ENCODE data around the gene ARL2BP. TPM values are rescaled to one million over a fixed set of nuclear protein-coding genes. Genes with fewer than 3 reads are reported as not detected.

The ARL2BP gene
- total and polyA plus RNA-seq, 9 of the 15 experiments (the other 6 are each of a cell fraction or from before 2014, with no cell fraction given): 16.7 to 41.8 (median 27.2) TPM

GRCh38 chr16:57213462-57213861 lies 31.6 kb upstream of the ARL2BP start:
- ChIA-PET CTCF (ENCODE audit: low intra/inter-chr PET ratio) (no interaction called here), POLR2A (interaction anchor here (0.6 to 1.9 kb wide), 5 partner anchors 13 to 733 kb away, joined by 3 to 5 read pairs (median 3); partner anchors contain the start of gene ARL2BP)
- ATAC-seq (no peak), FAIRE-seq (no peak), DNase-seq (ENCODE audit: extremely low read depth in 1 of 4, low spot score in 3 of 4) (no peak)
- 95% methylated on average over 1 of the region's 1 CpG for WGBS (ENCODE audit: insufficient coverage, low coverage, missing lambda C conversion rate)
- Histone ChIP-seq H3K36me3 (ENCODE audit: control insufficient read depth, insufficient read depth, low read length) (peaks cover 73% of the 10 kb centered on the region), H3K4me1 (replicated peaks in 1 of 2; ENCODE audit: control insufficient read depth in 2 of 2, insufficient read depth in 2 of 2, low read length in 2 of 2) (no peaks in the 10 kb centered on the region), H3K27ac (ENCODE audit: extremely low read depth, low read depth, low read length) (no peak overlapping the region), H3K9me3 (replicated peaks; ENCODE audit: control insufficient read depth, insufficient read depth, low read depth, low read length) (no peaks in the 10 kb centered on the region), H3K27me3 (ENCODE audit: control insufficient read depth in 2 of 2, insufficient read depth in 2 of 2, low read length in 2 of 2) (no peaks in the 10 kb centered on the region), H3K9me1 (ENCODE audit: control insufficient read depth, insufficient read depth, low read length) (no peaks in the 10 kb centered on the region), H3K4me2 (ENCODE audit: insufficient read depth, low read length) (no peak overlapping the region), H3K79me2 (ENCODE audit: control insufficient read depth, insufficient read depth, low read length) (no peaks in the 10 kb centered on the region), H3K4me3 (no peak overlapping the region), H4K20me1 (replicated peaks; ENCODE audit: control insufficient read depth, insufficient read depth, low read length) (no peaks in the 10 kb centered on the region), H3K9ac (ENCODE audit: insufficient read depth in 1 of 2, low read depth in 2 of 2, low read length in 2 of 2) (no peak overlapping the region), H2AFZ (ENCODE audit: low read depth, low read length) (no peak overlapping the region)
- TF ChIP-seq RUNX1 (IDR thresholded peaks at IDR 0.05; ENCODE audit: low read depth) (no peak), CEBPB (tag; IDR thresholded peaks at IDR 0.05) (no peak), LCOR (CRISPR knock-in tag; IDR thresholded peaks at IDR 0.05) (no peak), NR2F6 (CRISPR knock-in tag; IDR thresholded peaks at IDR 0.05) (no peak), ZBTB5 (IDR thresholded peaks at IDR 0.05) (no peak), BRD4 (IDR thresholded peaks at IDR 0.05) (no peak), ZBTB1 (CRISPR knock-in tag; IDR thresholded peaks at IDR 0.05; ENCODE audit: borderline replicate concordance, low read depth) (no peak), ETS2 (tag; IDR thresholded peaks at IDR 0.05; ENCODE audit: borderline replicate concordance, poor library complexity, severe bottlenecking) (no peak), CHAMP1 (IDR thresholded peaks at IDR 0.05) (no peak), SRSF1 (IDR thresholded peaks at IDR 0.05; ENCODE audit: low read depth, low read length) (no peak)
- intact Hi-C loops (cut with micrococcal nuclease) (no loop called here), in situ Hi-C loops (cut with MboI) (no loop called here)
- no TSS peak for BruUV-seq (replicated peaks)

All from K562 (cell line).